ENCODE results near the gene TMEM151B.

GRCh38 chr6:44245912-44246662, 24.2 kb upstream of the TMEM151B start:
- TF ChIP-seq CTCF (IDR thresholded peaks at IDR 0.05; ENCODE audit: poor library complexity, severe bottlenecking): peak; percentile 61
- TF ChIP-seq, protein P1, sequence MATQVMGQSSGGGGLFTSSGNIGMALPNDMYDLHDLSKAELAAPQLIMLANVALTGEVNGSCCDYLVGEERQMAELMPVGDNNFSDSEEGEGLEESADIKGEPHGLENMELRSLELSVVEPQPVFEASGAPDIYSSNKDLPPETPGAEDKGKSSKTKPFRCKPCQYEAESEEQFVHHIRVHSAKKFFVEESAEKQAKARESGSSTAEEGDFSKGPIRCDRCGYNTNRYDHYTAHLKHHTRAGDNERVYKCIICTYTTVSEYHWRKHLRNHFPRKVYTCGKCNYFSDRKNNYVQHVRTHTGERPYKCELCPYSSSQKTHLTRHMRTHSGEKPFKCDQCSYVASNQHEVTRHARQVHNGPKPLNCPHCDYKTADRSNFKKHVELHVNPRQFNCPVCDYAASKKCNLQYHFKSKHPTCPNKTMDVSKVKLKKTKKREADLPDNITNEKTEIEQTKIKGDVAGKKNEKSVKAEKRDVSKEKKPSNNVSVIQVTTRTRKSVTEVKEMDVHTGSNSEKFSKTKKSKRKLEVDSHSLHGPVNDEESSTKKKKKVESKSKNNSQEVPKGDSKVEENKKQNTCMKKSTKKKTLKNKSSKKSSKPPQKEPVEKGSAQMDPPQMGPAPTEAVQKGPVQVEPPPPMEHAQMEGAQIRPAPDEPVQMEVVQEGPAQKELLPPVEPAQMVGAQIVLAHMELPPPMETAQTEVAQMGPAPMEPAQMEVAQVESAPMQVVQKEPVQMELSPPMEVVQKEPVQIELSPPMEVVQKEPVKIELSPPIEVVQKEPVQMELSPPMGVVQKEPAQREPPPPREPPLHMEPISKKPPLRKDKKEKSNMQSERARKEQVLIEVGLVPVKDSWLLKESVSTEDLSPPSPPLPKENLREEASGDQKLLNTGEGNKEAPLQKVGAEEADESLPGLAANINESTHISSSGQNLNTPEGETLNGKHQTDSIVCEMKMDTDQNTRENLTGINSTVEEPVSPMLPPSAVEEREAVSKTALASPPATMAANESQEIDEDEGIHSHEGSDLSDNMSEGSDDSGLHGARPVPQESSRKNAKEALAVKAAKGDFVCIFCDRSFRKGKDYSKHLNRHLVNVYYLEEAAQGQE (IDR thresholded peaks at IDR 0.05; ENCODE audit: borderline replicate concordance): no peak
- TF ChIP-seq RAD21 (conservative IDR thresholded peaks at IDR 0.05): no peak
- no peak for TF ChIP-seq EP300 (conservative IDR thresholded peaks at IDR 0.05; ENCODE audit: poor library complexity, severe bottlenecking)
- TF ChIP-seq POLR2AphosphoS5 (IDR thresholded peaks at IDR 0.05): peak; percentile 66
- peak; percentile 27 for TF ChIP-seq SMC3 (conservative IDR thresholded peaks at IDR 0.05; ENCODE audit: poor library complexity)
- TF ChIP-seq MXI1 (conservative IDR thresholded peaks at IDR 0.05; ENCODE audit: poor library complexity, severe bottlenecking): no peak
- TF ChIP-seq EZH2 (IDR thresholded peaks at IDR 0.05; ENCODE audit: borderline replicate concordance, insufficient read depth, low read length, poor library complexity, severe bottlenecking): no peak
